ENCODE results near the gene AIG1. TPM values are rescaled to one million over a fixed set of nuclear protein-coding genes. Genes with fewer than 3 reads are reported as not detected.
A peak's percentile ranks its signal among the peaks of the same experiment; 100 is the strongest.

AIG1 gene
- total and polyA plus RNA-seq, 2 donors (not counting 1 experiment from before 2014, with no cell fraction given), result 40.6 to 42.2 TPM

- H3K79me2 ChIP-seq (ENCODE audit: control insufficient read depth, insufficient read depth, low read length), result no peaks in the 10 kb centered on the region
- no peak for TF ChIP-seq EZH2 (IDR thresholded peaks at IDR 0.05; ENCODE audit: low read length, missing control alignments)
- no peak for TF ChIP-seq CTCF (conservative IDR thresholded peaks at IDR 0.05 in 1 of 2, IDR thresholded peaks at IDR 0.05 in 1 of 2; ENCODE audit: low read depth in 1 of 2, low read length in 2 of 2)
- H3K9me3 ChIP-seq (ENCODE audit: control insufficient read depth, insufficient read depth, low read depth, low read length), result no peaks in the 10 kb centered on the region
- no peaks in the 10 kb centered on the region for H3K36me3 ChIP-seq (ENCODE audit: control insufficient read depth, insufficient read depth, low read length)
- no peak overlapping the region for H3K4me2 ChIP-seq (ENCODE audit: extremely low read depth, insufficient read depth, low read length)
- no peak overlapping the region for H3K4me3 ChIP-seq (replicated peaks in 1 of 4; ENCODE audit: control extremely low read depth in 1 of 4, insufficient read depth in 1 of 4, low read depth in 3 of 4, low read length in 4 of 4)
- no peaks in the 10 kb centered on the region for H3K27me3 ChIP-seq (ENCODE audit: control insufficient read depth, insufficient read depth, low read length)
- H4K20me1 ChIP-seq (ENCODE audit: control insufficient read depth, extremely low read depth, insufficient read depth, low read length), result no peaks in the 10 kb centered on the region
- no peak overlapping the region for H3K27ac ChIP-seq (ENCODE audit: insufficient read depth, low read length)
- H2AFZ ChIP-seq (ENCODE audit: low read length), result no peak overlapping the region
- H3K4me1 ChIP-seq (ENCODE audit: control insufficient read depth, extremely low read depth, insufficient read depth, low read length), result no peaks in the 10 kb centered on the region
- H3K9ac ChIP-seq (ENCODE audit: insufficient read depth, low read length), result no peak overlapping the region
- DNase-seq (ENCODE audit: low read depth in 2 of 2), result no peak
Observed at GRCh38 chr6:143361536-143362191, 301.0 kb downstream of the AIG1 start.

- Histone ChIP-seq H3K79me2 (ENCODE audit: control insufficient read depth, insufficient read depth, low read length) (no peaks in the 10 kb centered on the region), H3K27ac (ENCODE audit: insufficient read depth, low read length) (no peak overlapping the region), H3K36me3 (ENCODE audit: control insufficient read depth, insufficient read depth, low read length) (no peaks in the 10 kb centered on the region), H3K27me3 (ENCODE audit: control insufficient read depth, insufficient read depth, low read length) (no peaks in the 10 kb centered on the region), H3K9me3 (ENCODE audit: control insufficient read depth, insufficient read depth, low read depth, low read length) (no peaks in the 10 kb centered on the region), H4K20me1 (ENCODE audit: control insufficient read depth, extremely low read depth, insufficient read depth, low read length) (no peaks in the 10 kb centered on the region), H3K4me1 (ENCODE audit: control insufficient read depth, extremely low read depth, insufficient read depth, low read length) (no peaks in the 10 kb centered on the region), H2AFZ (ENCODE audit: low read length) (no peak overlapping the region), H3K4me3 (replicated peaks in 1 of 4; ENCODE audit: control extremely low read depth in 1 of 4, insufficient read depth in 1 of 4, low read depth in 3 of 4, low read length in 4 of 4) (no peak overlapping the region), H3K4me2 (ENCODE audit: extremely low read depth, insufficient read depth, low read length) (no peak overlapping the region), H3K9ac (ENCODE audit: insufficient read depth, low read length) (no peak overlapping the region)
- TF ChIP-seq EZH2 (IDR thresholded peaks at IDR 0.05; ENCODE audit: low read length, missing control alignments), result no peak
- TF ChIP-seq CTCF (conservative IDR thresholded peaks at IDR 0.05 in 1 of 2, IDR thresholded peaks at IDR 0.05 in 1 of 2; ENCODE audit: low read depth in 1 of 2, low read length in 2 of 2), result no peak
- no peak for DNase-seq (ENCODE audit: low read depth in 2 of 2)
Observed at GRCh38 chr6:143362192-143362558, 301.5 kb downstream of the AIG1 start.

- TF ChIP-seq EZH2 (IDR thresholded peaks at IDR 0.05; ENCODE audit: low read length, missing control alignments) (no peak), CTCF (conservative IDR thresholded peaks at IDR 0.05 in 1 of 2, IDR thresholded peaks at IDR 0.05 in 1 of 2; ENCODE audit: low read depth in 1 of 2, low read length in 2 of 2) (no peak)
Observed at GRCh38 chr6:143363299-143363698, 302.6 kb downstream of the AIG1 start.

More at GRCh38 chr6:143363299-143363698, 302.6 kb downstream of the AIG1 start:
- DNase-seq (ENCODE audit: low read depth in 2 of 2), result peak in 1 of 2 donors; percentile 1
- no peaks in the 10 kb centered on the region for H3K4me1 ChIP-seq (ENCODE audit: control insufficient read depth, extremely low read depth, insufficient read depth, low read length)
- H3K9ac ChIP-seq (ENCODE audit: insufficient read depth, low read length), result no peak overlapping the region
- no peak overlapping the region for H3K4me2 ChIP-seq (ENCODE audit: extremely low read depth, insufficient read depth, low read length)
- H4K20me1 ChIP-seq (ENCODE audit: control insufficient read depth, extremely low read depth, insufficient read depth, low read length), result no peaks in the 10 kb centered on the region
- H2AFZ ChIP-seq (ENCODE audit: low read length), result no peak overlapping the region
- H3K9me3 ChIP-seq (ENCODE audit: control insufficient read depth, insufficient read depth, low read depth, low read length), result no peaks in the 10 kb centered on the region
- no peaks in the 10 kb centered on the region for H3K36me3 ChIP-seq (ENCODE audit: control insufficient read depth, insufficient read depth, low read length)
- no peak overlapping the region for H3K4me3 ChIP-seq (replicated peaks in 1 of 4; ENCODE audit: control extremely low read depth in 1 of 4, insufficient read depth in 1 of 4, low read depth in 3 of 4, low read length in 4 of 4)
- no peaks in the 10 kb centered on the region for H3K27me3 ChIP-seq (ENCODE audit: control insufficient read depth, insufficient read depth, low read length)
- no peaks in the 10 kb centered on the region for H3K79me2 ChIP-seq (ENCODE audit: control insufficient read depth, insufficient read depth, low read length)
- no peak overlapping the region for H3K27ac ChIP-seq (ENCODE audit: insufficient read depth, low read length)
